H9 (cell line): Measurements from ENCODE around the gene PHACTR1. TPM values are rescaled to one million over a fixed set of nuclear protein-coding genes. Genes with fewer than 3 reads are reported as not detected.

Experiments
- DNase-seq: peaks from one replicate; pipeline ENCODE4 v3.0.0-alpha.2; 2017
- H2AFZ ChIP-seq: one replicate; pipeline ENCODE4 v1.6.1; 2013; ENCODE audit warnings: mild to moderate bottlenecking, low read length, control low read depth, moderate library complexity
- H2AK5ac ChIP-seq: 2 replicates; pipeline ENCODE4 v1.6.1; 2013; ENCODE audit warnings: low read length, control low read depth, mixed read lengths; ENCODE audit not compliant: insufficient read length
- H2BK120ac ChIP-seq: one replicate; pipeline ENCODE4 v1.6.1; 2013; ENCODE audit warnings: low read depth, mild to moderate bottlenecking, low read length, control low read depth, inconsistent platforms; ENCODE audit not compliant: poor library complexity, severe bottlenecking
- H2BK12ac ChIP-seq: 2 replicates; pipeline ENCODE4 v1.6.1; 2013; ENCODE audit warnings: low read length, control low read depth, mixed read lengths, low read depth; ENCODE audit not compliant: insufficient read length
- H2BK15ac ChIP-seq: 2 replicates; pipeline ENCODE4 v1.6.1; 2013; ENCODE audit warnings: low read depth, low read length, control low read depth
- H2BK20ac ChIP-seq: one replicate; pipeline ENCODE4 v1.6.1; 2013; ENCODE audit warnings: low read depth, mild to moderate bottlenecking, low read length, control low read depth, inconsistent platforms; ENCODE audit not compliant: poor library complexity, severe bottlenecking
- H2BK5ac ChIP-seq: 2 replicates; pipeline ENCODE4 v1.6.1; 2013; ENCODE audit warnings: low read length, control low read depth, mixed read lengths; ENCODE audit not compliant: insufficient read length
- H3K14ac ChIP-seq: 2 replicates; pipeline ENCODE4 v1.6.1; 2013; ENCODE audit warnings: low read length, control low read depth; ENCODE audit not compliant: insufficient read depth
- H3K18ac ChIP-seq: 2 replicates; pipeline ENCODE4 v1.6.1; 2013; ENCODE audit warnings: low read depth, mild to moderate bottlenecking, mixed read lengths, low read length, control low read depth; ENCODE audit not compliant: insufficient read length
- H3K23ac ChIP-seq: 2 replicates; pipeline ENCODE4 v1.6.1; 2013; ENCODE audit warnings: low read length, control low read depth, mixed read lengths, low read depth; ENCODE audit not compliant: insufficient read length
- H3K23me2 ChIP-seq: 2 replicates; pipeline ENCODE4 v1.6.1; 2013; ENCODE audit warnings: low read depth, mild to moderate bottlenecking, mixed read lengths, low read length, control low read depth; ENCODE audit not compliant: insufficient read length, poor library complexity, severe bottlenecking
- H3K27ac ChIP-seq: 2 replicates; pipeline ENCODE4 v1.5.1; 2013; ENCODE audit warnings: low read length, control low read depth, mixed read lengths, low read depth; ENCODE audit not compliant: insufficient read length
- H3K27me3 ChIP-seq: 2 replicates; pipeline ENCODE4 v1.6.1; 2013; ENCODE audit warnings: low read length, control low read depth, inconsistent platforms; ENCODE audit not compliant: insufficient read depth
- H3K4ac ChIP-seq: 2 replicates; pipeline ENCODE4 v1.6.1; 2013; ENCODE audit warnings: low read depth, mild to moderate bottlenecking, control low read depth, inconsistent platforms, low read length, moderate library complexity
- H3K4me1 ChIP-seq: 2 replicates; pipeline ENCODE4 v1.6.1; 2013; ENCODE audit warnings: low read length, control low read depth, inconsistent platforms; ENCODE audit not compliant: insufficient read depth
- H3K4me2 ChIP-seq: 2 replicates; pipeline ENCODE4 v1.6.1; 2013; ENCODE audit warnings: low read length, control low read depth, mixed read lengths; ENCODE audit not compliant: insufficient read length, insufficient read depth
- H3K56ac ChIP-seq: 2 replicates; pipeline ENCODE4 v1.6.1; 2013; ENCODE audit warnings: low read depth, mild to moderate bottlenecking, mixed read lengths, low read length, control low read depth; ENCODE audit not compliant: insufficient read length
- H3K79me1 ChIP-seq: 2 replicates; pipeline ENCODE4 v1.6.1; 2013; ENCODE audit warnings: low read depth, mild to moderate bottlenecking, moderate library complexity, low read length, control low read depth, inconsistent platforms; ENCODE audit not compliant: insufficient read depth, poor library complexity, severe bottlenecking
- H3K79me2 ChIP-seq: 2 replicates; pipeline ENCODE4 v1.6.1; 2013; ENCODE audit warnings: low read length, control low read depth, inconsistent platforms; ENCODE audit not compliant: insufficient read depth
- H3K9ac ChIP-seq: 2 replicates; pipeline ENCODE4 v1.6.1; 2013; ENCODE audit warnings: low read length, control low read depth, mixed read lengths; ENCODE audit not compliant: insufficient read length; ENCODE audit errors: extremely low read depth
- H3K9me3 ChIP-seq: one replicate; pipeline ENCODE4 v1.6.1; 2013; ENCODE audit warnings: low read depth, low read length, inconsistent platforms; ENCODE audit not compliant: control insufficient read depth
- H3T11ph ChIP-seq: one replicate; pipeline ENCODE4 v1.6.1; 2013; ENCODE audit warnings: mild to moderate bottlenecking, low read length, control low read depth, inconsistent platforms
- H4K20me1 ChIP-seq: one replicate; pipeline ENCODE4 v1.6.1; 2013; ENCODE audit not compliant: control insufficient read depth, insufficient read length, insufficient read depth
- H4K5ac ChIP-seq: 2 replicates; pipeline ENCODE4 v1.6.1; 2013; ENCODE audit warnings: low read depth, mild to moderate bottlenecking, mixed read lengths, low read length, control low read depth; ENCODE audit not compliant: insufficient read length
- H4K8ac ChIP-seq: replicated peaks from 2 replicates; pipeline ENCODE4 v1.6.1; 2013; ENCODE audit warnings: low read length, control low read depth, mixed read lengths, low read depth; ENCODE audit not compliant: insufficient read length
- H4K91ac ChIP-seq: 2 replicates; pipeline ENCODE4 v1.6.1; 2013; ENCODE audit warnings: low read depth, mild to moderate bottlenecking, moderate library complexity, mixed read lengths, low read length, control low read depth; ENCODE audit not compliant: insufficient read length
- H3K27ac Mint-ChIP-seq, 3 experiments: 2 replicates in 2 of 3; 3 replicates in 1 of 3; pipeline ENCODE4 v1.8.0; 2020 to 2021; ENCODE audit warnings: mixed read lengths in 3 of 3, mild to moderate bottlenecking in 1 of 3, moderate library complexity in 1 of 3
- H3K27me3 Mint-ChIP-seq: 2 replicates; pipeline ENCODE4 v1.8.0; 2021; ENCODE audit warnings: low read depth, mild to moderate bottlenecking, moderate library complexity, mixed read lengths
- H3K36me3 Mint-ChIP-seq, 3 experiments: 2 replicates in 2 of 3; 3 replicates in 1 of 3; pipeline ENCODE4 v1.8.0; 2020 to 2021; ENCODE audit warnings: low read depth in 3 of 3, mixed read lengths in 3 of 3; ENCODE audit not compliant: insufficient read depth in 1 of 3
- H3K4me1 Mint-ChIP-seq, 2 experiments: 2 replicates each; pipeline ENCODE4 v1.8.0; 2020; ENCODE audit warnings: mixed read lengths in 2 of 2
- H3K4me3 Mint-ChIP-seq, 2 experiments: 2 replicates in 1 of 2; 3 replicates in 1 of 2; pipeline ENCODE4 v1.8.0; 2020 to 2021; ENCODE audit warnings: mild to moderate bottlenecking in 2 of 2, mixed read lengths in 2 of 2, moderate library complexity in 1 of 2
- H3K9me3 Mint-ChIP-seq, 2 experiments: 2 replicates in 1 of 2; 3 replicates in 1 of 2; pipeline ENCODE4 v1.8.0; 2020; ENCODE audit warnings: mild to moderate bottlenecking in 2 of 2, mixed read lengths in 2 of 2, moderate library complexity in 1 of 2
- CTCF ChIP-seq: fragments of 200-600 bp; sonication (generic); conservative IDR thresholded peaks from 3 replicates; pipeline ENCODE4 v1.8.0; 2021; ENCODE audit warnings: antibody characterized with exemption, mild to moderate bottlenecking
- WGBS: extraction: QIAGEN DNeasy Blood & Tissue Kit; methylation state at CpG from one replicate; pipeline ENCODE4 v1.1.7; 2013; ENCODE audit warnings: missing lambda C conversion rate, low lambda C conversion rate, mixed read lengths; ENCODE audit not compliant: insufficient read length; ENCODE audit errors: extremely low coverage; 5-methylcytosine and 5-hydroxymethylcytosine counted together
- total RNA-seq: library from RNA; stranded (reverse); gene quantifications from 2 replicates; pipeline ENCODE4 v1.2.1, GENCODE V29; 2021

PHACTR1 gene
- total RNA-seq, 1 experiment from 2014 or later: 15.9 TPM

GRCh38 chr6:13032566-13032965 lies 316.0 kb downstream of the PHACTR1 start:
- Histone ChIP-seq H2AFZ (no peak overlapping the region), H4K8ac (no peak overlapping the region), H3K23me2 (no peaks in the 10 kb centered on the region), H3K18ac (no peak overlapping the region), H2BK15ac (no peak overlapping the region), H3K79me1 (no peaks in the 10 kb centered on the region), H3K79me2 (no peaks in the 10 kb centered on the region), H4K20me1 (no peaks in the 10 kb centered on the region), H3K4me2 (no peak overlapping the region), H3K14ac (no peak overlapping the region), H3K4ac (no peak overlapping the region), H4K91ac (no peak overlapping the region), H3T11ph (no peak overlapping the region), H3K56ac (no peak overlapping the region), H3K9me3 (no peaks in the 10 kb centered on the region), H2BK120ac (no peak overlapping the region), H2BK5ac (no peak overlapping the region), H3K27me3 (no peaks in the 10 kb centered on the region), H3K9ac (no peak overlapping the region), H4K5ac (no peak overlapping the region), H3K27ac (no peak overlapping the region), H3K4me1 (no peaks in the 10 kb centered on the region), H2AK5ac (no peak overlapping the region), H3K23ac (no peak overlapping the region), H2BK12ac (no peak overlapping the region), H2BK20ac (no peak overlapping the region)
- Mint-ChIP-seq H3K27ac (no peak overlapping the region), H3K4me3 (no peak overlapping the region), H3K4me1 (no peaks in the 10 kb centered on the region; a peak in 1 of 4 replicates), H3K9me3 (no peaks in the 10 kb centered on the region), H3K27me3 (no peaks in the 10 kb centered on the region), H3K36me3 (no peaks in the 10 kb centered on the region)
- no peak for DNase-seq
- TF ChIP-seq CTCF: no peak
- no CpG with 5 or more reads among the region's 6 CpGs for WGBS
